Esophagus squamous epithelium (tissue), 5 donors: Measurements from ENCODE around the gene TOB1. TPM values are rescaled to one million over a fixed set of nuclear protein-coding genes. Genes with fewer than 3 reads are reported as not detected.

Experiments used
- DNase-seq: peaks from one replicate; lab custom pipeline; 2025; lab: John Stamatoyannopoulos, UW
- H3K27ac ChIP-seq, 4 donors: fragments of 200-600 bp; sonication (generic); one replicate each; pipeline ENCODE4 v1.5.1; 2016 to 2019; ENCODE audit warnings: mild to moderate bottlenecking in 1 of 4
- H3K27me3 ChIP-seq, 4 donors: fragments of 200-600 bp; sonication (generic); 1 replicate in 3 of 4; 2 replicates in 1 of 4; pipeline versions ENCODE4 v1.5.1 to v1.6.0; 2017 to 2021; ENCODE audit warnings: antibody characterized with exemption in 1 of 4
- H3K36me3 ChIP-seq, 3 donors: fragments of 200-600 bp; sonication (generic); one replicate each; pipeline ENCODE4 v1.5.1; 2016 to 2019
- H3K4me1 ChIP-seq, 3 donors: fragments of 200-600 bp; sonication (generic); one replicate each; pipeline ENCODE4 v1.5.1; 2017 to 2019
- H3K4me3 ChIP-seq, 4 donors: fragments of 200-600 bp; sonication (generic); 1 replicate in 3 of 4; 2 replicates in 1 of 4; pipeline ENCODE4 v1.5.1; 2016 to 2019; ENCODE audit warnings: mild to moderate bottlenecking in 2 of 4, moderate library complexity in 1 of 4
- H3K9me3 ChIP-seq, 3 donors: fragments of 200-600 bp; sonication (generic); one replicate each; pipeline ENCODE4 v1.5.1; 2016 to 2019
- CTCF ChIP-seq, 6 experiments: fragments of 450-650 bp in 4 of 6; fragments of 200-600 bp in 2 of 6; sonication (generic) in 2 of 6; IDR thresholded peaks; one replicate each; pipeline ENCODE4 v1.5.1; 2016 to 2019; ENCODE audit warnings: antibody characterized with exemption in 6 of 6, mild to moderate bottlenecking in 4 of 6, moderate library complexity in 4 of 6
- POLR2A ChIP-seq, 4 donors: fragments of 450-650 bp; IDR thresholded peaks; one replicate each; pipeline ENCODE4 v1.6.1; 2017; ENCODE audit warnings: antibody characterized with exemption in 4 of 4, mild to moderate bottlenecking in 4 of 4, moderate library complexity in 3 of 4
- WGBS, 2 donors: methylation state at CpG; one replicate each; pipeline ENCODE4 v1.1.5; 2018; 5-methylcytosine and 5-hydroxymethylcytosine counted together
- intact Hi-C: fragments of 100-400 bp; cut with DNase I; formaldehyde crosslinking; loops from one replicate; pipeline ENCODE4 v1.15.0; 2022
- total RNA-seq, 4 donors: library from RNA; depleted of rRNA; stranded (reverse); fragments of >200 nt; gene quantifications; one replicate each; pipeline ENCODE4 v1.1.0, GENCODE V29; 2016
- donor health status: DM: yes; HTN: yes; CAD: no.

The TOB1 gene
- total RNA-seq, 4 donors from 2014 or later = 21.5 to 35.9 (median 31.1) TPM

- Histone ChIP-seq H3K4me3 (peak overlapping the region in 2 of 4 donors; percentile 9 to 11), H3K36me3 (no peaks in the 10 kb centered on the region), H3K9me3 (no peaks in the 10 kb centered on the region), H3K27ac (peak overlapping the region; percentile 64 to 86 (median 78)), H3K27me3 (no peaks in the 10 kb centered on the region), H3K4me1 (peaks cover 19 to 66% (median 32%) of the 10 kb centered on the region in 3 donors)
- intact Hi-C loops = no loop called here
- WGBS, 2 donors = 68 to 83% methylated on average over 5 to 11 of the region's 15 CpGs
- TF ChIP-seq CTCF (IDR thresholded peaks at IDR 0.05) (no peak), POLR2A (IDR thresholded peaks at IDR 0.05) (no peak)
- no peak for DNase-seq
These were observed 43.8 kb upstream of the TOB1 start for GRCh38 chr17:50909765-50910605.

DNA sequence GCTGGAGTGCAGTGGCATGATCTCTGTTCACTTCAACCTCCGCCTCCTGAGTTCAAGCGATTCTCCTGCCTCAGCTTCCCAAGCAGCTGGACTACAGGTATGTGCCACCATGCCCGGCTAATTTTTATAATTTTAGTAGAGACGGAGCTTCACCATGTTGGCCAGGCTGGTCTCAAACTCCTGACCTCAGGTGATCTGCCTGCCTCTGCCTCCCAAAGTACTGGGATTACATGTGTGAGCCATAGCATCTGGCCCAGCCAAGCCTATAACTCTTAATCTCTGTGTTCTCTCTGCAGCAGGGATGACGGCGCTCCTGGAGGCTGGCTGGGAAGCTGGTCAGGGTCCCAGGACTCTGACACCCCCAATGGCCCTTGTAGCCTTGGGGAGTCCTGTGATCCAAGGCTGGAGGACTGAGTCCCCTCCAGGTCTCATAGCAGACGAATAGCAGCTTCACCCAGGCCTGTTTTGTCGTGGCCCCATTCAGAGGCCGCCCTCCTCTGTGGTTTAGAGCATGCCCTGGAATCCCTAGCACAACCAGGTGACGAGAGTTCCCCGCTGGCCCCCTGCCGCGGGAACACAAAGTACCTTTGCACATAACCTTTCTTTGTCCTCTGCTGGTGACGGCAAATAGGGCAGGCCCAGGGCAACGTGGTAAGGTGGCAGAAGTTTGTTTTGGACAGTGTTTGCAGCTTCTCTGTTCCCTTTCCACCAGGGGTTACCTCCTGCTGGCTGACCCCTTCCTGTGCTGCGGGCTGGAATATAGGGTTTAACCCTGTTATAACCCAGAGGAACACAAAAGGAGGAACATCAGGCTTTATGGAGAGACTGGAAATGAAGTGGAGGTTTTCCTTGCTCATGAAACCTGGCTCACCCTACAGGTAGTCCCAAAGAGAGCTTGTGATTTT lies 43.0 kb upstream of the TOB1 start:
- no peak for DNase-seq
- TF ChIP-seq POLR2A (IDR thresholded peaks at IDR 0.05) = no peak
- peak in 3 of 6 experiments; percentile 21 to 36 (median 26) for TF ChIP-seq CTCF (IDR thresholded peaks at IDR 0.05)
- Histone ChIP-seq H3K4me3 (peak overlapping the region in 2 of 4 donors; percentile 9 to 11), H3K27ac (peak overlapping the region; percentile 64 to 86 (median 78)), H3K4me1 (peaks cover 25 to 66% (median 41%) of the 10 kb centered on the region in 3 donors), H3K9me3 (no peaks in the 10 kb centered on the region), H3K36me3 (no peaks in the 10 kb centered on the region), H3K27me3 (no peaks in the 10 kb centered on the region)
- WGBS, 2 donors = 45 to 48% methylated on average over 5 to 14 of the region's 16 CpGs
- intact Hi-C loops = no loop called here

DNA sequence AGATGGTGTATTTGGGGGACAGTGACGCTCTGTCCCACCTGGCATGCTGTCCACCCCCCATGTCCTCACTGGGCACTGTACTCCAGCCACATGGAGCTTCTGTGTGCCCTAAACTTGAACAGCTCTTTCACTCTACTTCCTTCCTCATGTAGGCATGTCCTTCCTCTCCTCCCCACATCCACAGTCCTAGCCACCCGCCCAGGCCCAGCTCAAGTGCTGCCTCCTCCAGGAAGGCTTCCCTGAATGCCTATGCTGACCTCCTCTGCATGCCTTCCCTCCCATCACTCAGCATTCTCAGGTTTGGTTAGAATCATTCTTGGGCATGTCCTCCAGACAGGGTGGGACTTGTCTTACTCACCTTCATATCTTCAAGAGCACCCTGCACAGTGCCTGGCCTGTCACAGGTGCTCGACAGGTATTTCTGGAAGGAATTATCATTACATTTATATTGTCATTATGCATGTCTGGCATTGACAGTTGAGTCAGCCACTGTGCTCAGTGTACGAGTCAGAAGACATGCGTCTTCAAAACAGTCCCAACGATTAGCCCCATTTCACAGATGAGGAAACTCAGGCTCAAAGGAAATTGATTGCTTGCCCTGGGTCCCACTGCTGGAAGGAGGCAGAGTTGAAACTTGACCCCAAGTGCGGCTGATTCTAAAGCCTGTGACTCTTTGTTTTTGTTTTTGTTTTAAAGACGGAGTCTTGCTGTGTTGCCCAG lies 42.1 kb upstream of the TOB1 start:
- Histone ChIP-seq H3K36me3 (no peaks in the 10 kb centered on the region), H3K9me3 (no peaks in the 10 kb centered on the region), H3K27ac (peak overlapping the region; percentile 64 to 86 (median 78)), H3K27me3 (no peaks in the 10 kb centered on the region), H3K4me1 (peaks cover 28 to 74% (median 47%) of the 10 kb centered on the region in 3 donors), H3K4me3 (peak overlapping the region in 1 of 4 donors; percentile 11)
- TF ChIP-seq POLR2A (IDR thresholded peaks at IDR 0.05) (no peak), CTCF (IDR thresholded peaks at IDR 0.05) (no peak)
- WGBS, 2 donors = 62 to 83% methylated on average over 5 to 8 of the region's 8 CpGs
- DNase-seq = no peak
- intact Hi-C loops = no loop called here

GRCh38 chr17:50906443-50906842 lies 40.3 kb upstream of the TOB1 start:
- no peaks in the 10 kb centered on the region for H3K9me3 ChIP-seq
- no peak overlapping the region for H3K4me3 ChIP-seq
- WGBS, 2 donors = 85 to 92% methylated on average over 2 to 4 of the region's 4 CpGs
- H3K36me3 ChIP-seq = no peaks in the 10 kb centered on the region
- DNase-seq = no peak
- intact Hi-C loops = no loop called here
- H3K4me1 ChIP-seq = peaks cover 40 to 93% (median 56%) of the 10 kb centered on the region in 3 donors
- TF ChIP-seq CTCF (IDR thresholded peaks at IDR 0.05) = no peak
- no peak for TF ChIP-seq POLR2A (IDR thresholded peaks at IDR 0.05)
- H3K27me3 ChIP-seq = no peaks in the 10 kb centered on the region
- H3K27ac ChIP-seq = peak overlapping the region in 3 of 4 donors; percentile 94 to 97 (median 97)
